Medulla oblongata (tissue), 1 donor: ENCODE results near the gene EML6.
"Not testable (repeated sequence)": the region's sequence is repeated elsewhere in the genome, so short reads cannot be mapped to it uniquely, and the experiment has no call there.

ENCODE experiments used
- DNase-seq: peaks from one replicate; pipeline ENCODE4 v3.0.0-alpha.2; 2015; ENCODE audit errors: extremely low spot score

The EML6 gene

DNA sequence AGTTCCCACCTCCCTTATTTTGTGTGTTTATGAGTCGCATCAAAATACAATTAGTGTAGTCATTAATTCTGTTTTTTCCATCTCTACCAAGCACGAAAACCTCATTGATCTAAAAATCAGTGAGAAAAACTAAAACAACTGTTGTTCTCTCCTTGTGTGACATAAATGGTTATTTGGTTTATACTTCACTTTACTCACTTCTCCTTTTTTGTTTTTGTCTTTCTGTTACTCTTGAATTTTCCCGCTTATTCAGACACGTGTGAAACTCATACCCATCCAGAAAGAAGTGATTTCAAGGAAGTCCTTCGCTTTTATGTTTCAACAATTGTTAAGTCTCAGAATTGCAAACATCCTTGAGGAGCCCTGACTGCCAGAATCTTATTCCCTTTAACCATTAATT, 121.6 kb downstream of the EML6 start:
- DNase-seq: no peak

- DNase-seq: no peak
Measured at GRCh38 chr2:54845514-54845913, 122.1 kb downstream of the EML6 start.

DNA sequence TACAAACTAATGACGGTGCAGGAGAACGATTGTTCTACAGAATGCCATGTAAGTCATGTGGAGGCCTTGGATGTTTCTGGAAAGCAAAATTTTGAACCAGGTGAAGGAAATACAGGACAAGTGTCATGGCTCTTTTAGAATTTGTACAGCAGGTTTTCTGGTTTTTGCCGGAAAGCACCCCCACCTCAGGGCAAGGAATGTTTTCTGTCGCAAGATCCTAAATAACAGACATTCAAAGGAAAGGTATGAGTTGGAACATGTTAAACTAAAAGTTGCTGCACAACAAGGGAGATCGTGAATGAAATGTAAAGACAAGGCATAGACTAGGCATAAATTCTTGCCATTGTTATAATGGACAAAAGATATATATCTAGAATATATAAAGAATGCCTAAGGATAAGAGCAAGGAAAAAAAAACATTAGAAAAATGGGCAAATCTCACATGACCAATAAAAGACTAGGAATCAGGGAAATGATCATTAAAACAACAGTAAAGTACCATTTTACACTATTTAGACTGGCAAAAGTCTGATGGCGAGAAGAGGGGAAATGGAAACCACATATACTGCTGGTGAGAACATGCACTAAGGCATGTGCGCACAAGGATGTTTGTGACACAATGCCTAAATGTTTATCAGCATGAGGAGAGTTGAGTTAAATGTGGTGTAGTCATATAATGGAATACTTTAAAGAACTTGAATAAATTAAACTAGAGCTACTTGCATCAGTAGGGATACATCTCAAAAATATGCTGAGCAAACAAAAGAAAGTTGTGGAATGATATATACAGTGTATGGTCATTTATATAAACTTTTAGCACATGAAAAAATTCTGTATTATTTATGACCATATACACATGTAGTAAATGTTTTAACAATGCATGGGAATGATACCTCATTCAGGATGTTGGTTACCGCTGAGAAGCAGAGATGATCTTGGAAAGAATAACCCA, 127.0 kb downstream of the EML6 start:
- no peak for DNase-seq

GRCh38 chr2:54853616-54854310, 130.3 kb downstream of the EML6 start:
- DNase-seq: no peak

GRCh38 chr2:54855434-54855833, 132.0 kb downstream of the EML6 start:
- no peak for DNase-seq

- DNase-seq: no peak
Measured at GRCh38 chr2:54858021-54858681, 134.7 kb downstream of the EML6 start.

- DNase-seq: no peak
Measured at GRCh38 chr2:54859416-54859815, 136.0 kb downstream of the EML6 start.

DNA sequence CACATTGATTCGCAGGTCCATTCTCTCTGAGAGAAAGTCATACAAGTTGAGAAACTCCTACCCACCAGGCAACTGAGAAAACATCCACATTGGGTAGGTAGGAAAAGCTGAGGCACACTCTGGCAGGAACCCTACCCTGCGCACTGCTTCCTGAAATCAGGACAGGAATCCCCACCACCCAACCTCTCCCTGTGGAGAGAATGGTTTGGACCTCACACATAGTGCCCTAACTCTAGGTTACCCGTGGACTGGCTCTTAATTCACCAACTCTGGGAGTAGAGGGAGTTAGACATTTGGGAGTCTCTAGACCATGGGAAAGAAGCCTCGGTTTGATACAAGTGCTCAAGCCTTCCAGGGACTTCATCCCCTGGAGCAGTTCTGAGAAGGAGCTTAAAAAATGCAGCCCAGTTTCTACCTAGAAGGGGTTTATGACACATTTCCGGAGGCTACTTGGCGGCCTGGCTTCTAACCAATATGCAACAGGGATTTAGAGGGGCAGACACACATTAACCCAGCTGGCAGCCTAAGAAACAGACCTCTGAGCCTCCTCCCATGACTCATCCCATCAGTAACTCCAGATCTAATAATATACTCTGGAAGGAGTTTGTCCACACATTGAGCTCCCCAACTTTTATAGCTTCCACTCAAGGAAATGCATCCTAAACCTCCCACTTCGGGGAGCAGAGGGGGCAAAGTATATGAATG, 136.7 kb downstream of the EML6 start:
- DNase-seq: no peak

GRCh38 chr2:54862229-54862628, 138.8 kb downstream of the EML6 start:
- no peak for DNase-seq

DNA sequence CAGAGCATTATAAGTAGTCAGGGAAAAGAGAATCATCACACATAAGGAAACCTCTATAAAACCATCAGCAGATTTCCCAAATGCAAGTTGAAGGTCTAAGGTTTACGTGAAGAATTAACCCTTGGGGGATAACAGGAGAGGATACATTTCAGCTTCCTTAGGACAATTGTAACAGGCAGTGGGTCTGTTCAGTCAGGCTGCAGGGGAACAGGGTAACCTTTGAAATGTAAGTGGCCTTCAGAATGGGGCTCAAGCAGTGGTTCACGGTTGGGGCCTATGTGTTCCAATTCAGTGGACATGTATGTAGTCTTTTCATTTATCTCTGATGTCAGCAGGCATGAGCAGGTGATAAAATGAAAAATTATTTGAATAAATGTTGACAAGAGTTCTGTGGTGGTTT, 139.3 kb downstream of the EML6 start:
- DNase-seq: no peak

- no peak for DNase-seq
Measured at GRCh38 chr2:54863660-54864059, 140.2 kb downstream of the EML6 start.

GRCh38 chr2:54864096-54864495, 140.6 kb downstream of the EML6 start:
- DNase-seq: no peak

DNA sequence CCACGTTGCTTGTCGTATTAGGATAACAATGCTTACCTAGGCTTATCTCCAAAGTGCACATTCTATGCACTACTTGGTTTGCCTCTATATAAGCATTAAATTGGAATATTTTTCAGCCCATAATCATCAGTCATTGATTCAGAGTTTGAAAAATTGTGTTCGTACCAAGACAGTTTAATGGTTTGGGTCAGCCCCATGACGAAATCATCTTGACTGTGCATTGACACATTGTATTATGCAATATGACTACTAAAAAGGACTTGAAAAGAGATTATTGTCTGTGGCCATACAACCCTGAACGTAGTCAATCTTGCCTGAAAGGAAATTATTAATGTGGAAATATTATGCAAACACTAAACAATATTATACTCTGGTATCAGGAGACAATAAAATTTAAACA, 141.3 kb downstream of the EML6 start:
- DNase-seq: no peak

- no peak for DNase-seq
Measured at GRCh38 chr2:54866179-54866578, 142.7 kb downstream of the EML6 start.

DNA sequence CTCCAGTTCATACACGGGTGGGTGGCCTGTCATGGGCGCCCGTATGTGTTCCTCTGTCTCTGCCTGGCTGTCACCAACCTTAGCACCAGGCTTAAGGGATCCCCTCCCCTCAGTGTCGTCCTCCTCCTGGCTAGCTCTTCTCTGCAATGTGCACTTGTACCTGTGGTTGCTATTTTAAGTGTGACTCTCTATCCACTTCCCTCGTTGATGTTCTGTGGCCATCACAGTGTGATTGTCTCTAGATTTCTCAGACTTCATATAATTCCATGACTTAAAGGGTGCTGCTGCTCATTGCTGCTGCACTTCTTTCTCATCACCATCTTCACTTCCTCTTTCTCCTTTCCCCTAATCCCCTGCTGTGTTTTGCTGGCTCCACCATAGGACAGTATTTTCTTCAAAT, 143.4 kb downstream of the EML6 start:
- DNase-seq: no peak

GRCh38 chr2:54867457-54867856, 144.0 kb downstream of the EML6 start:
- DNase-seq: no peak

DNA sequence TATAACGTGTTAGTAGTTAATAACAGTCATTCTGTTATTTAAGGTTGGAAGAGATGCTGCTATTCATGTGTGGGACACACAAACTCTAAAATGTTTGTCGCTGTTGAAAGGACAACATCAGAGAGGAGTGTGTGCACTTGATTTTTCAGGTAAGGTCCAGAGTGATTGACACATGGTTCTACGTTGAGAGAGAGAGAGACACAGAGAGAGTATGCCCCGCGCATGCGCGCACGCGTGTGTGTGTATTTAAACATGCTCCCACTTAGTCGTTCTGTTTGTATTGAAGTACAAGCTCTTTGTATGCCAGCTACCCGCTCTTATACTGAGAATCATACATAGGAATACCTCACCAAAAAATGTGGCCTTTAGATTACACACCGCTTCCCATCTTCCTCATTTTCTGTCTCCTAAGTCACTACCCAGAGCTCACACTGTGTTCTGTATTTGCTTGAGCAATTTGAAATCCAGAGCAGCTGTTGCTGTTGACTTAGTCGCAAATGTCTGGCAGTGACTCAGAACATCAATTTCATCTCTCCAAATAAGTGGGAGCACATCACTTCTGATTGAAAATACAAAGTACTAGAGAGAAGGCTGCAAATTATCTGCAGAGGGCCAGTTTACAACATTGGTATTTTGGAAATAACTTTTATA, 148.1 kb downstream of the EML6 start:
- DNase-seq: no peak

GRCh38 chr2:54872780-54873179, 149.3 kb downstream of the EML6 start:
- no peak for DNase-seq

DNA sequence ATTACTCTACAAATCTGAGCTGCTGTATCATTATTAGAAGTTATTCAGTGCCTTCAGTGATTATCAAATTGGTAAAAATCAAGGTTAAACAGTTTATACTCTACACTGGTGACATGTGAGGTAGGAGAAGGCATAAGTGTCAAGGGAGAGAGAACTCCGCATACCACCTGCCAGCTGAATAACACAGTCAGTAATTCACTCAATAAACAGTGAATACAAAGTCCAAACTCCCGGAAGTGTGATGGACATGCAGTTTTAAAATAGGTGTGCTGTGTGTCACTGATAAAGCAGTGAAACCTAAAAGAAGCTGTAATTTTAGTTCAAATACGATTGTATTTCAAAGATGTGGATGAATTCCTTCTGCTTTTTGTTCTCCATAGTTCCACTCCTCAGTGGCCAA, 149.8 kb downstream of the EML6 start:
- DNase-seq: not testable (repeated sequence)

DNA sequence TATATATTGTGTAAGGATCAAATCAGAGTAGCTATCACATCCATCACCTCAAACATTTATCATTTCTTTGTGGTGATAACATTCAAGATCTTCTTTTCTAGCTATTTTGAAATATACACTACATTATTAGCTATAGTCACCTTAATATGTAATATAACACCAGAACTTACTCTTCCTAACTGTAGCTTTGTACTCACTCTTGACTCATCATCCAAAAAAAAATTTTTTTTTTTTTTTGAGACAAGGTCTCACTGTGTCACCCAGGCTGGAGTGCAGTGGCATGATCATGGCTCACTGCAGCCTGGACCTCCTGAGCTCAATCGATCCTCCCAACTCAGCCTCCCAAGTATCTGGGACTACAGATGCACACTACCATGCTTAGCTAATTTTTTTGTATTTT, 153.3 kb downstream of the EML6 start:
- no peak for DNase-seq

DNA sequence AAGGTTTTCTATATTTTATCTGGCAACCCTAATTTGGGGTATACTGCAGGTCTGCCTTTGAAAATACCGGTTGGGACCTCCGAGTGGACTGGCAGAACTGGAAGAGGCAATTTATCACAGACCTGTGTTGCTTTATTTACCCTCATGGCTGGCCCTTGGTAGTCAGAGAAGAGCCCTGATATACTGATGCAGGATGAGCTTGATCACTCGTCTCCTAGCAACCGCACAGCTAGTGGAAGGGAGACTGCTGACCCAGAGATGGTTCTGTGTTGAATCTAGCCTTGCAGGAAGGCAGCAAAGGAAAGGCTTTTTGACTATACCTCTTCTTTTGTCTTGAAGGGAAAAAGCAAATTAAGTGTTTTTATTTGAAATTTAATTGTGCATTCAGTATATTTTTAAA, 154.7 kb downstream of the EML6 start:
- no peak for DNase-seq
